EH (cell line): ENCODE measurements around the gene SCN3A.
A peak's percentile ranks its signal among the peaks of the same experiment; 100 is the strongest.

Experiments used
- DNase-seq: peaks from one replicate; pipeline ENCODE4 v3.0.0-alpha.2; 2015; ENCODE audit warnings: low read depth

SCN3A gene

GRCh38 chr2:165191096-165191728 is 12.6 kb downstream of the SCN3A start:
- DNase-seq, result no peak

- no peak for DNase-seq
These were observed 18.2 kb downstream of the SCN3A start for GRCh38 chr2:165185633-165186032.

- DNase-seq, result no peak
These were observed 21.8 kb downstream of the SCN3A start for GRCh38 chr2:165182029-165182428.

GRCh38 chr2:165176780-165177179 is 27.1 kb downstream of the SCN3A start:
- DNase-seq, result no peak

- DNase-seq, result no peak
These were observed 30.6 kb downstream of the SCN3A start for GRCh38 chr2:165173215-165173614.

GRCh38 chr2:165164201-165164600 is 39.6 kb downstream of the SCN3A start:
- DNase-seq, result peak; percentile 52

GRCh38 chr2:165163761-165164160 is 40.1 kb downstream of the SCN3A start:
- peak; percentile 35 for DNase-seq

- no peak for DNase-seq
These were observed 41.4 kb downstream of the SCN3A start for GRCh38 chr2:165162466-165162865.

- DNase-seq, result peak; percentile 86
These were observed 42.3 kb downstream of the SCN3A start for GRCh38 chr2:165161510-165161909.

GRCh38 chr2:165157160-165157559 is 46.7 kb downstream of the SCN3A start:
- DNase-seq, result no peak

GRCh38 chr2:165155152-165155551 is 48.7 kb downstream of the SCN3A start:
- no peak for DNase-seq

- DNase-seq, result no peak
These were observed 54.4 kb downstream of the SCN3A start for GRCh38 chr2:165149439-165149838.

GRCh38 chr2:165147186-165148045 is 56.4 kb downstream of the SCN3A start:
- DNase-seq, result no peak

GRCh38 chr2:165144315-165144714 is 59.5 kb downstream of the SCN3A start:
- peak; percentile 17 for DNase-seq

- peak; percentile 9 for DNase-seq
These were observed 62.1 kb downstream of the SCN3A start for GRCh38 chr2:165141601-165142354.

- no peak for DNase-seq
These were observed 77.6 kb downstream of the SCN3A start for GRCh38 chr2:165126244-165126643.

- DNase-seq, result no peak
These were observed 81.3 kb downstream of the SCN3A start for GRCh38 chr2:165122521-165122920.

GRCh38 chr2:165120740-165121467 is 82.9 kb downstream of the SCN3A start:
- peak; percentile 3 for DNase-seq

- DNase-seq, result no peak
These were observed 88.6 kb downstream of the SCN3A start for GRCh38 chr2:165115258-165115657.

- peak; percentile 66 for DNase-seq
These were observed 89.4 kb downstream of the SCN3A start for GRCh38 chr2:165114346-165114939.

GRCh38 chr2:165113414-165113813 is 90.4 kb downstream of the SCN3A start:
- DNase-seq, result peak; percentile 51

- DNase-seq, result no peak
These were observed 91.1 kb downstream of the SCN3A start for GRCh38 chr2:165112789-165113188.
